HEK293T (cell line): ENCODE results near the gene PSAT1.

ENCODE experiments used
- CTCF ChIA-PET: fragments of 350-600 bp; formaldehyde crosslinking; extraction: SDS; loops from one replicate; lab custom pipeline; 2021; ENCODE audit warnings: antibody characterized with exemption, inconsistent platforms; lab: Yijun Ruan, JAX
- POLR2A ChIA-PET: fragments of 350-600 bp; formaldehyde crosslinking; extraction: SDS; loops from one replicate; lab custom pipeline; 2020; ENCODE audit warnings: antibody characterized with exemption, inconsistent platforms; lab: Yijun Ruan, JAX
- DNase-seq: peaks from one replicate; pipeline ENCODE4 v3.0.0; 2012; ENCODE audit warnings: mixed read lengths; ENCODE audit errors: extremely low spot score
- ARNT ChIP-seq: fragments of 450-650 bp; IDR thresholded peaks from 2 replicates; pipeline ENCODE4 v1.6.1; 2017; ENCODE audit warnings: mild to moderate bottlenecking
- CTBP1 ChIP-seq: fragments of 450-650 bp; IDR thresholded peaks from 2 replicates; pipeline ENCODE4 v1.6.1; 2016; ENCODE audit warnings: borderline replicate concordance
- FOXA1 ChIP-seq: fragments of 450-650 bp; IDR thresholded peaks from 2 replicates; pipeline ENCODE4 v1.6.1; 2016; ENCODE audit warnings: mild to moderate bottlenecking
- FOXK2 ChIP-seq: fragments of 450-650 bp; IDR thresholded peaks from 2 replicates; pipeline ENCODE4 v1.6.1; 2016; ENCODE audit warnings: mild to moderate bottlenecking
- FOXM1 ChIP-seq: fragments of 450-650 bp; IDR thresholded peaks from 2 replicates; pipeline ENCODE4 v1.6.1; 2017; ENCODE audit warnings: mild to moderate bottlenecking, borderline replicate concordance
- HDGF ChIP-seq: fragments of 450-650 bp; IDR thresholded peaks from 2 replicates; pipeline ENCODE4 v1.6.1; 2017; ENCODE audit warnings: antibody characterized with exemption, borderline replicate concordance
- L3MBTL2 ChIP-seq: fragments of 450-650 bp; conservative IDR thresholded peaks from 2 replicates; pipeline ENCODE4 v1.6.1; 2016; ENCODE audit warnings: mild to moderate bottlenecking
- LEF1 ChIP-seq: fragments of 450-650 bp; IDR thresholded peaks from 2 replicates; pipeline ENCODE4 v1.6.1; 2017; ENCODE audit warnings: mild to moderate bottlenecking, borderline replicate concordance
- NFRKB ChIP-seq: fragments of 450-650 bp; IDR thresholded peaks from 2 replicates; pipeline ENCODE4 v1.6.1; 2016; ENCODE audit warnings: mild to moderate bottlenecking, moderate library complexity
- PKNOX1 ChIP-seq: fragments of 450-650 bp; IDR thresholded peaks from 2 replicates; pipeline ENCODE4 v1.6.1; 2016
- SP1 ChIP-seq: fragments of 450-650 bp; IDR thresholded peaks from 2 replicates; pipeline ENCODE4 v1.6.1; 2017
- SUZ12 ChIP-seq: fragments of 450-650 bp; IDR thresholded peaks from 2 replicates; pipeline ENCODE4 v1.6.1; 2016; ENCODE audit warnings: mild to moderate bottlenecking
- TARDBP ChIP-seq: fragments of 450-650 bp; IDR thresholded peaks from 2 replicates; pipeline ENCODE4 v1.6.1; 2016
- ZNF384 ChIP-seq: fragments of 450-650 bp; IDR thresholded peaks from 2 replicates; pipeline ENCODE4 v1.6.1; 2016

Gene PSAT1

GRCh38 chr9:78292716-78293497 is 4.0 kb upstream of the PSAT1 start:
- POLR2A ChIA-PET, result no interaction called here
- TF ChIP-seq PKNOX1, result no peak
- CTCF ChIA-PET, result no interaction called here
- DNase-seq, result no peak

- POLR2A ChIA-PET, result interaction anchor here (1.5 kb wide), 1 partner anchor 58 kb away, joined by 4 read pairs; no protein-coding TSS in a partner anchor
- CTCF ChIA-PET, result interaction anchor here (0.6 kb wide), 1 partner anchor 55 kb away, joined by 3 read pairs; no protein-coding TSS in a partner anchor
- TF ChIP-seq CTBP1, result no peak
- DNase-seq, result no peak
Observed at GRCh38 chr9:78294290-78295176, 2.4 kb upstream of the PSAT1 start.

- TF ChIP-seq TARDBP (no peak), ARNT (no peak), ZNF384 (no peak), PKNOX1 (no peak), FOXM1 (no peak), L3MBTL2 (no peak), NFRKB (no peak), CTBP1 (no peak)
Observed at GRCh38 chr9:78295177-78295575, 1.7 kb upstream of the PSAT1 start.

GRCh38 chr9:78295731-78296130 is 1.2 kb upstream of the PSAT1 start:
- ChIA-PET CTCF (no interaction called here), POLR2A (interaction anchor here (0.8 to 2.3 kb wide), 4 partner anchors 9 to 60 kb away, joined by 3 to 20 read pairs (median 4); partner anchors contain the start of gene CEP78)
- DNase-seq, result no peak
- TF ChIP-seq NFRKB (no peak), PKNOX1 (no peak), L3MBTL2 (no peak), LEF1 (no peak), FOXM1 (no peak), ZNF384 (no peak), FOXK2 (no peak), FOXA1 (no peak), SP1 (no peak), SUZ12 (no peak), HDGF (no peak)

More at GRCh38 chr9:78295177-78295575, 1.7 kb upstream of the PSAT1 start:
- DNase-seq, result no peak
- CTCF ChIA-PET, result interaction anchor here (0.6 kb wide), 1 partner anchor 56 kb away, joined by 3 read pairs; no protein-coding TSS in a partner anchor
- POLR2A ChIA-PET, result interaction anchor here (1.5 kb wide), 1 partner anchor 59 kb away, joined by 4 read pairs; no protein-coding TSS in a partner anchor

DNA sequence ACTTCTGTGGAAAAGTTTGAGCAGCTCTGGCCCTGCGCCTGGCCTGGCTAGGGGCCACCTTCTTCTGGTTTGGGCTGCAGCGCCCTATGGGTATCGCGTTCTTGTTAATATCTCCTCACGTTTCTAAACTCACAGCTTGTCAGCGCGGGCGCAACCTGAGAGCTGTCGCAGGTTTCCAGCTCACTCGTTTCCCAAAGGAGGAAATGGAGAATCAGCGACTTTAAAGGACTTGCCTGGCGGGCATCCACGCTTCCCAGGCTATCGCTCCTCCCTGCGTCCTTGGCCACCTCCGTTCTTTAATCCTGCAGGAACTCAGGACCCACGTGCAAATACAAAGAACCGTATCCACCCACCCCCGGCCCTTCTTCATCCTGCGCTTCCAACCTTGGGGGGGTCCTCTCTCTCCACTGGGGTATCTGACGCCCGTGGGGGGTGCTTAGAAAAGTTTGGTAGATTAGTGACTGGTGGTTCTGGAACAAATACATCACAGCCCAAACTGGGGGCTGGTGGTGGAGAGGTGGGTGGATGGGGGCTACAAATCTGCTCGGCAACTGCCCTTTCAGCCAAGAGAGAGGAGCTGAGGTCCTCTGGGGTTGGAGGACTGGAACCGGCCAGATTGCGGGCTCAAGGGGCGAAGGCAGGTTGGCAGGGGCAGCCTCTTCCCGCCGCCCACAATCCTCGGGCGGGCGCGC is 578 bp upstream of the PSAT1 start:
- ChIA-PET POLR2A (interaction anchor here (0.6 to 2.3 kb wide), 24 partner anchors 8 to 1275 kb away, joined by 3 to 20 read pairs (median 5); partner anchors contain the start of genes CEP78 and TLE4), CTCF (interaction anchor here (0.5 kb wide), 1 partner anchor 1438 kb away, joined by 3 read pairs; no protein-coding TSS in a partner anchor)
- TF ChIP-seq FOXK2 (no peak), LEF1 (no peak), L3MBTL2 (peak; percentile 44; the same call in 1 of the 2 replicates)
- peak; percentile 56 for DNase-seq

DNA sequence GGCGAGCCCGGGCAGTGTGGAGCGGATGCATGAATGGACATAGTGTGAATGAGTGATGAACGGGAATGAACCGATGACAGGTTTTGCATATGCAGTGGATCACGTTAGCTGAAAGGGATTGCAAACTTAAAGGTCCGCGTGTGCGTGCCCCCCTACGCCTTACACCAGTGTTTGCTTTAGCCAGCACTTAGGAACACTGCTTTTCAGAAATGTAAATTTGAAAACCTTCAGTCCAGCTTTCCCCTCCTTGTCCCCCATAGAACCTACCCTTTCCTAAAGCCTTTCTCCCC is 692 bp downstream of the PSAT1 start:
- no peak for TF ChIP-seq FOXK2
- no peak for TF ChIP-seq TARDBP
- TF ChIP-seq SP1, result no peak
- no peak for TF ChIP-seq LEF1
- no peak for TF ChIP-seq PKNOX1
- no peak for TF ChIP-seq ZNF384
- no peak for TF ChIP-seq CTBP1
- no peak for TF ChIP-seq ARNT
- POLR2A ChIA-PET, result interaction anchor here (0.8 to 2.3 kb wide), 13 partner anchors 13 to 1274 kb away, joined by 3 to 20 read pairs (median 6); partner anchors contain the start of gene TLE4

More for the DNA sequence above, 692 bp downstream of the PSAT1 start:
- DNase-seq, result no peak
- CTCF ChIA-PET, result interaction anchor here (1.1 kb wide), 1 partner anchor 69 kb away, joined by 3 read pairs; no protein-coding TSS in a partner anchor
